H1 (cell line): ENCODE measurements around the gene NEB. TPM values are rescaled to one million over a fixed set of nuclear protein-coding genes. Genes with fewer than 3 reads are reported as not detected.

Experiments used
- BCL11A ChIP-seq, 2 experiments: IDR thresholded peaks; one replicate each; pipeline ENCODE4 v1.6.1; 2011; ENCODE audit warnings: low read depth in 2 of 2, low read length in 2 of 2, mild to moderate bottlenecking in 2 of 2
- CEBPB ChIP-seq: IDR thresholded peaks from 2 replicates; pipeline ENCODE4 v1.6.1; 2012; ENCODE audit warnings: low read depth, low read length
- CTCF ChIP-seq, 3 experiments: IDR thresholded peaks; 1 replicate in 2 of 3; 2 replicates in 1 of 3; pipeline versions ENCODE4 v1.5.1 to v1.6.1; 2011; ENCODE audit warnings: low read length in 3 of 3, mild to moderate bottlenecking in 3 of 3, inconsistent platforms in 2 of 3, low read depth in 1 of 3, moderate library complexity in 1 of 3; ENCODE audit not compliant: insufficient read depth in 1 of 3; ENCODE audit errors: control extremely low read depth in 1 of 3
- HDAC2 ChIP-seq, 2 experiments: fragments of 300-600 bp in 1 of 2; sonication (generic) in 1 of 2; IDR thresholded peaks; 2 replicates each; pipeline ENCODE4 v1.6.1; 2011 to 2012; ENCODE audit warnings: low read depth in 2 of 2, low read length in 2 of 2, mild to moderate bottlenecking in 2 of 2, moderate library complexity in 2 of 2, borderline replicate concordance in 1 of 2, inconsistent platforms in 1 of 2
- KDM4A ChIP-seq: IDR thresholded peaks from one replicate; pipeline ENCODE4 v1.7.1; 2012; ENCODE audit warnings: low read depth, mild to moderate bottlenecking, moderate library complexity, low read length, inconsistent platforms; ENCODE audit not compliant: severe bottlenecking
- PHF8 ChIP-seq: fragments of 200-600 bp; sonication (generic); conservative IDR thresholded peaks from 2 replicates; pipeline ENCODE4 v1.7.1; 2012; ENCODE audit warnings: low read depth, mild to moderate bottlenecking, inconsistent platforms, low read length, moderate library complexity
- SP4 ChIP-seq: IDR thresholded peaks from 2 replicates; pipeline ENCODE4 v1.6.1; 2012; ENCODE audit warnings: low read length, inconsistent platforms
- polyA plus RNA-seq, 7 experiments: library from polyadenylated mRNA; depleted of rRNA in 3 of 7; stranded (reverse) in 5 of 7; unstranded in 2 of 7; fragments of >200 nt in 5 of 7; fragments of 200-250 nt in 2 of 7; gene quantifications; 1 replicate in 5 of 7; 2 replicates in 1 of 7; 4 replicates in 1 of 7; pipeline versions ENCODE4 v1.2.1 to v1.2.3, GENCODE V29; 2011 to 2013; ENCODE audit warnings: missing spikeins in 2 of 7, mixed read lengths in 2 of 7
- total RNA-seq: library from RNA; stranded (reverse); fragmentation: NEBNext Ultra II Directional; extraction: Animal tissue kit (Norgen Biotek cat#: 25700); gene quantifications from 2 replicates; pipeline ENCODE4 v1.2.1, GENCODE V29; 2021

NEB gene
- total and polyA plus RNA-seq, 2 of the 8 experiments (the other 6 are each of a cell fraction or from before 2014, with no cell fraction given) = 1.4 to 2.5 TPM

GRCh38 chr2:151756820-151757219 lies 22.5 kb upstream of the NEB start (continued):
- TF ChIP-seq BCL11A (IDR thresholded peaks at IDR 0.05; ENCODE audit: low read depth in 2 of 2, low read length in 2 of 2) (no peak), CEBPB (no peak), CTCF (IDR thresholded peaks at IDR 0.05; ENCODE audit: control extremely low read depth in 1 of 3, insufficient read depth in 1 of 3, low read depth in 1 of 3, low read length in 3 of 3) (no peak), SP4 (no peak), HDAC2 (IDR thresholded peaks at IDR 0.05; ENCODE audit: borderline replicate concordance in 1 of 2, low read depth in 2 of 2, low read length in 2 of 2) (no peak), PHF8 (no peak), KDM4A (no peak)
- TF ChIP-seq, all 59 proteins: peak for 0
